Esophagus squamous epithelium (tissue), 4 donors: ENCODE data around the gene PRR14L.

Experiments used
- POLR2A ChIP-seq, 4 donors: fragments of 450-650 bp; IDR thresholded peaks; one replicate each; pipeline ENCODE4 v1.6.1; 2017; ENCODE audit warnings: antibody characterized with exemption in 4 of 4, mild to moderate bottlenecking in 4 of 4, moderate library complexity in 3 of 4
- TF ChIP-seq, protein P1 (sequence below), 6 experiments: fragments of 450-650 bp in 4 of 6; fragments of 200-600 bp in 2 of 6; sonication (generic) in 2 of 6; IDR thresholded peaks; one replicate each; pipeline ENCODE4 v1.5.1; 2016 to 2019; ENCODE audit warnings: antibody characterized with exemption in 6 of 6, mild to moderate bottlenecking in 4 of 6, moderate library complexity in 4 of 6

DNA sequence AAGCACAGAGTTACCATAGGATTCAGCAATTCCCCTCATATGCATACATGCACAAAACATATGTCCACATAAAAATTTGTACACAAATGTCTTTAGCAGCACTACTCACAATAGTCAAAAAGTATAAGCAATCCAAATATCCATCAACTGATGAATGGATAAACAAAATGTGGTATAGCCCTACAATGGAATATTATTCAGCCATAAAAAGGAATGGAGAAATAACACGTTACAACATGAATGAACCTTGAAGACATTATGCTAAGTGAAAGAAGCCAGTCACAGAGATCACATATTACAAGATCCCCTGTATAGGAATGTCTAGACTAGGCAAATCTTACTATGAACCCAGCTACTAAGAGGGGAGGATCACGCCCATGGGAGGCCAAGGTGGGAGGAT is 7.2 kb downstream of the PRR14L start:
- TF ChIP-seq, protein P1, sequence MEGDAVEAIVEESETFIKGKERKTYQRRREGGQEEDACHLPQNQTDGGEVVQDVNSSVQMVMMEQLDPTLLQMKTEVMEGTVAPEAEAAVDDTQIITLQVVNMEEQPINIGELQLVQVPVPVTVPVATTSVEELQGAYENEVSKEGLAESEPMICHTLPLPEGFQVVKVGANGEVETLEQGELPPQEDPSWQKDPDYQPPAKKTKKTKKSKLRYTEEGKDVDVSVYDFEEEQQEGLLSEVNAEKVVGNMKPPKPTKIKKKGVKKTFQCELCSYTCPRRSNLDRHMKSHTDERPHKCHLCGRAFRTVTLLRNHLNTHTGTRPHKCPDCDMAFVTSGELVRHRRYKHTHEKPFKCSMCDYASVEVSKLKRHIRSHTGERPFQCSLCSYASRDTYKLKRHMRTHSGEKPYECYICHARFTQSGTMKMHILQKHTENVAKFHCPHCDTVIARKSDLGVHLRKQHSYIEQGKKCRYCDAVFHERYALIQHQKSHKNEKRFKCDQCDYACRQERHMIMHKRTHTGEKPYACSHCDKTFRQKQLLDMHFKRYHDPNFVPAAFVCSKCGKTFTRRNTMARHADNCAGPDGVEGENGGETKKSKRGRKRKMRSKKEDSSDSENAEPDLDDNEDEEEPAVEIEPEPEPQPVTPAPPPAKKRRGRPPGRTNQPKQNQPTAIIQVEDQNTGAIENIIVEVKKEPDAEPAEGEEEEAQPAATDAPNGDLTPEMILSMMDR (IDR thresholded peaks at IDR 0.05): no peak
- no peak for TF ChIP-seq POLR2A (IDR thresholded peaks at IDR 0.05)
